Sciatic nerve (tissue), 2 donors: Measurements from ENCODE around the gene RPA3. TPM values are rescaled to one million over a fixed set of nuclear protein-coding genes. Genes with fewer than 3 reads are reported as not detected.
A peak's percentile ranks its signal among the peaks of the same experiment; 100 is the strongest.

ENCODE experiments used
- ATAC-seq: fragments of 200-7000 bp; cut with Tn5 transposase; one replicate; pipeline ENCODE4 v1.9.1; 2020; ENCODE audit warnings: mild to moderate bottlenecking, moderate library complexity
- DNase-seq: peaks from one replicate; pipeline ENCODE4 v3.0.0-alpha.2; 2020; ENCODE audit warnings: low spot score
- intact Hi-C: fragments of 100-400 bp; cut with DNase I; formaldehyde crosslinking; loops from one replicate; pipeline ENCODE4 v1.14.2; 2022
- total RNA-seq: library from RNA; stranded (reverse); fragmentation: NEBNext Ultra II Directional; extraction: Animal tissue kit (Norgen Biotek cat#: 25700); gene quantifications from one replicate; pipeline ENCODE4 v1.2.1, GENCODE V29; 2021
- donor health status: DM: no; HTN: no; CAD: no.
- donor health status: DM: no; HTN: no; CAD: no.

RPA3 gene
- 26.3 TPM for total RNA-seq

- intact Hi-C loops: no loop called here
- DNase-seq (no peak), ATAC-seq (no peak)
Observed at GRCh38 chr7:7718492-7718891, at the start of gene RPA3. TSS of gene RPA3 (minus strand) at chr7:7718607. CDS start at chr7:7640418, 78,189 bp downstream.

DNA sequence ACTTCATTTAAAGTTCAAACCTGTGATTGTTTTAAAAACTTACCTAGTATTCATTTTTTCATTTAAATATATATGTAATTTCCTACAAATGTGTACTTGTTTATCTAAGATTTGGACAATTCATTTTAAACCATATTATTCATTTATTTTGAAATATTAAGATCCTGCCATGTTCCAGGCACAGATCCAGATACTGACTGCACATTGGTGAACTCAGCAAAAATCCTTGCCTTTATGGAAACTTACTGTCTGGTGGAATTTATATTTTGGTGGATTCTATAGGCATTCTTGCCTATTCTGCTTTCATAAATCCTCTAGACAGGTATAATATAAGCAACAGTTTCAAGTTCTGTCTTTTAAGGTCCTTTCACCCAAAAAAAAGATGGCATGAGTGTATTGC lies 48.3 kb upstream of the RPA3 start:
- DNase-seq (no peak), ATAC-seq (no peak)
- intact Hi-C loops: no loop called here

DNA sequence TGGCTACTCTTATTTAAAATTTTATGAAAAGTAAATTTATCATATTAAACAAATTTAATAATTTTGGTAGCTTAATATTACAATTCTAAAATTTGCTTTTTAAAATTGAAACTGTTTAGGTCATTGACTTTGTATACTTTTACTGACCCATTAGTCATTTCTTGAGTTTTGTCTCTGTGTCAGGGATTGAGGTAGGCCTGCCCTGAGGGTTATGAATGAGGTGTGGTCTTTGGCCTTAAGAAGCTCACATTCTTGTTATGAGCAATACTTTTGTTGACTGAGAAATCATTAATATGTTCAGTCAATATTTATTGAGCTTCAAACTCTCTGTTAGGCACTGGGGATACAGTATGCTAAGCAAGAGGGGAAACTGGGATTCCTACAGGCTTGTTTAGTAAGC lies 47.0 kb upstream of the RPA3 start:
- intact Hi-C loops: no loop called here
- ATAC-seq (no peak), DNase-seq (no peak)

DNA sequence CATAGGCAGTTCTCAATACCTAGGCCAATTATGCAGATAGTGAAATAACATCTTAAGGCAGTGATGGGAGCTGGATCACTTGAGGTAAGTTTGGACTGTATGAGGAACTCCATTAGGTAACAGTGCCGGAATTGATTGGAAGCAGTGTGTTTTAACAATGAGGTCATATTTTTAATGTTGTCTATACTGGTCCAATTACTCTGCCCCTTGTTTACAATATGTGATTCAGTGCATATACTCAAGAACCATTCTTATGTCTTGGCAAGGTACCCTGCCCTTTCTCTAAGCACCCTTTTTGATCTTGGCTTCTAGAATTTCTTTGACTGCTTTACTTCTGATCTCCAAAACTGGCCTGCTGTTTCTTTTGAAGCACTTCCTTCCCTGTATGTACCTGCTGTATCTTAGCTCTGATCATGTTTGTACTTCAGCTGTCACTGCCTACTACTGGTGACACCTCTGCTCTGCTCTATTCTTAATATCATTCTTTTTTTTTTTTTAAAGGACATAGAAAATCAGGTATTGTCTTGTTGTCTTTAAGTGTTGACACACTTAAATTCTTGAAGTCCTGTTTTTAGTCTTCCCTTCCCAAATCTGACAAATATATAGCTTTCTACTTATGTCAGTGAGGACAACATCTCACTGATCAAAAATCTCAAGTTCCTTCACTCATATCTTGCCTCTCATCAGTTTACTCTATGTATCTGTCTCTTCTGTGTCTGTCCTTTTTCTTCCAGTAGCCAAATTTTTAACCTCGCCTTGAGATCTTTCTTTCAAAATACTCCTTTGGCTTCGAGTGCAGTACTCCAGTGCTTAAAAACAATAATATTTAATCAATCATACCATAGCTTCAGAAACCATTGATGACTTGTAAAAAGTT lies 46.4 kb upstream of the RPA3 start:
- intact Hi-C loops: loop anchor here (5.0 kb wide), 1 partner anchor 82 kb away; no protein-coding TSS in a partner anchor
- no peak for ATAC-seq
- no peak for DNase-seq

GRCh38 chr7:7761974-7762779 lies 43.8 kb upstream of the RPA3 start:
- intact Hi-C loops: loop anchor here (5.0 kb wide), 1 partner anchor 80 kb away; no protein-coding TSS in a partner anchor
- DNase-seq (no peak), ATAC-seq (peak; percentile 68)

- no peak for DNase-seq
- intact Hi-C loops: loop anchor here (5.0 kb wide), 1 partner anchor 79 kb away; no protein-coding TSS in a partner anchor
- ATAC-seq: peak; percentile 80
Observed at GRCh38 chr7:7761340-7761973, 43.0 kb upstream of the RPA3 start.

DNA sequence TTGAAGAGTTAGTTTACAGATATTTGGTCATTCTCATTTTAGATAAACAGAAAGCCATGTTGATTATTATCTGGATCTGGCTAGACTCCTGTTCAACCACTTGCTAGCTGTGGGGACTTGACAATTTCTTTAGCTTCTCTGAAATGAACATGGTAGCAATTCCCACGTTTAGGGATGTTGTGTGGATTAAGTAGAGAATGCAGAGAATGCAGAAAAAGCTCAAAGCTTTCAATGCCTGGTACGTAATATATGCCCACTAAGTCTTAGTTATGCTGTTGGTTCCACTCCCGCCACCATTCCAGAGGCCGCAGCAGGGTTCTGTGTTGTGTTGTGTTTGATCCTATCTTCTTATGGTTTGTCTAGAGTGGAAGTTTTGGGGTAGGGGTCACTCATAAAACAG lies 39.2 kb upstream of the RPA3 start:
- intact Hi-C loops: no loop called here
- no peak for DNase-seq
- ATAC-seq: no peak

GRCh38 chr7:7756577-7756976 lies 38.2 kb upstream of the RPA3 start:
- no peak for ATAC-seq
- no peak for DNase-seq
- intact Hi-C loops: no loop called here

GRCh38 chr7:7751243-7752092 lies 33.1 kb upstream of the RPA3 start:
- intact Hi-C loops: no loop called here
- no peak for ATAC-seq

GRCh38 chr7:7750571-7751242 lies 32.3 kb upstream of the RPA3 start:
- intact Hi-C loops: no loop called here
- ATAC-seq: no peak
- no peak for DNase-seq

More at GRCh38 chr7:7751243-7752092, 33.1 kb upstream of the RPA3 start:
- DNase-seq: no peak

DNA sequence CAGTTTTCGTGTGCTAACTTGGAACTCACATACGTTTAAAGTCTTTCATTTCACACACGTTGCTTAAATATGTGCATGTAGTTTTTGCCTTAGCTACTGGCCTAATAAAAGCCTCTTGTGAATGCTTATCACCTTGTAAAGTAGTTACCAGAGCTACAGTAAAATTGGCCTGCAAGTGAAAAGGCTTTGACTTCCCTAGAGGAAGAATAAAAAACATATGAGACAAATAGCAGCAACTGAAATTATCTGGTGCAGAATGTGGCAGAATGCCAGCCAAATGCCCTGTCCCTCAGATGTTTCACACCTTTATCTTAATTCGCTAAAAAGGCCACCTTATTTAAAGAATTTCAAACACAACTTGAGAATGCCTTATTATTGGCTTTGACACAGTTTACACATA lies 28.1 kb upstream of the RPA3 start:
- DNase-seq (no peak), ATAC-seq (no peak)
- intact Hi-C loops: no loop called here

DNA sequence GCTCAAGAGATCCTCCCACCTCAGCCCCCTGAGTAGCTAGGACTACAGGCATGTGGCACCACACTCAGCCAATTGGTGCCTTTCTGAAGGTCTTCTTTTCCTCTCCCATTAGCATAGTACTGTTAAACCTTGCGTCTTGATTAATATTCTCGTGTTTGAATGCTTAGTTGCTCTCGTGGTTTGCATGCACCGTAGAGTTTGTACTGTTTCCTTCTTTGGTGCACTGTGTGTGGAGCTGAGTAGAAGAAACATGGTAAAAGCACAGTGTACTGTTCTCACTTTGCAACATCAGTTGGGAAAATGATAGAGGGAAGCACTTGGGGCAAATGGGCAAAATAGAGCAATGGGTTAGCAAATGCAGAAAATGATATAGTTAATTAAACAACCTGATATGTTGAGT lies 27.6 kb upstream of the RPA3 start:
- ATAC-seq (no peak), DNase-seq (no peak)
- intact Hi-C loops: no loop called here

DNA sequence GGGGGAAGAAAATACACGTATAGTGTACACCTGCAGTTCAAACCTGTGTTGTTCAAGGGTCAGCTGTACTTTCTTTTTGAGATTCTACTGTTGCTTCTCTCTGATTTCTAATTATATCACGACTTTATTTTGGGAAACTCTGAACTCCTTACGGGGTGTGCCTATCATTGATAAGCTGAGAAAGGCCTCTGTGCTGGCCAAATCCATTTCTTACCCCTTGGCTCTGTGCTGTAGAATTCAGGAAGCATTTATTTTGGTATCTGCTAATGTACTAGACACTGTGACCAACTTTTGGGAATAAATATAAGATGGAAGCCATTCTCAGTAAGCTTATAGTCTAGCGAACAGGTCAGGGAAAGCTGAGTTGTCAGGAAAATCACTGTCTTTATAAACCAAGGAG lies 26.9 kb upstream of the RPA3 start:
- DNase-seq: no peak
- ATAC-seq: no peak
- intact Hi-C loops: no loop called here

DNA sequence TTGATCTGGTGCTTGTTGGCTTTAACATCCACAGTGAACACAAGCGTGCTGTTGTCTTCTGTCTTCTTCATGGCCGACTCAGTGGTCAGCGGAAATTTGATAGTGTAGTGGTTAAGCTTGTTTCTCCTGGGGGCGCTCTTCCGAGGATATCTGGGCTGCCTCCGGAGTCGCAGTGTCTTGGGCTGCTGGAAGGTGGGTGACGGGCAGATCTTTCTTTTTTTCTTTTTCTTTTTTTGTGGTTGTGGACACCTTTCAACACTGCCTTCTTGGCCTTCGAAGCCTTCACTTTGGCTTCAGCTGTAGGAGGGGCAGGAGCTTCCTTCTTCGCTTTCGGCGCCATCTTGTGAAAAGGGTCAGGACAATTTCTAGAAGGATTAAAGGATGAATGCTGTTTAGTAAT lies 23.8 kb upstream of the RPA3 start:
- intact Hi-C loops: no loop called here
- no peak for ATAC-seq

GRCh38 chr7:7740037-7740355 lies 21.6 kb upstream of the RPA3 start:
- ATAC-seq: no peak
- intact Hi-C loops: no loop called here
- no peak for DNase-seq

More for the DNA sequence above, 23.8 kb upstream of the RPA3 start:
- no peak for DNase-seq

GRCh38 chr7:7739204-7740036 lies 21.0 kb upstream of the RPA3 start:
- no peak for ATAC-seq
- intact Hi-C loops: no loop called here
- no peak for DNase-seq

DNA sequence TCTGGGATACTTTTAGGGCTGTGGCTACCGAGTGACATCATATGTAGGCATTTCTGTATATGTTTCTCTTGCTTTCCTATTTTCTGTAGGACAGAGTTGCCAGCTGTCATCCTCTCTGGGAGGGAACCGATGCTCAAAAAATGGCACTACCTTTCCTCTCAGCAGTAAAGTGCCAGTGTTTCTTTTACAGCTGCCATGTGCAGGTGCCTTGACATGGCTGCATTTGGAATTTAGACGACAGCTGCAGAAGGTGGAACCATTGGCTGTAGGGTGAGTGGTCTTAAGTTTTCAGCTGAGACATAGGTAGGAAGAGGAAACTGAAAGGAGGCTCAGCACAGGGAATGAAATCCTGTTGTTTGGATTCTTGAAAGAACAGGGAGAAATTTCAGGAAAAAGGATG lies 20.2 kb upstream of the RPA3 start:
- intact Hi-C loops: no loop called here
- DNase-seq (no peak), ATAC-seq (no peak)
